IPS DF 4.7 (cell line): ENCODE data around the gene MMP3.
"Not testable (repeated sequence)": the region's sequence is repeated elsewhere in the genome, so short reads cannot be mapped to it uniquely, and the experiment has no call there.

Experiments used
- DNase-seq: peaks from one replicate; pipeline ENCODE4 v3.0.0-alpha.2; 2013; ENCODE audit warnings: low spot score; ENCODE audit errors: extremely low read depth

Gene MMP3

DNA sequence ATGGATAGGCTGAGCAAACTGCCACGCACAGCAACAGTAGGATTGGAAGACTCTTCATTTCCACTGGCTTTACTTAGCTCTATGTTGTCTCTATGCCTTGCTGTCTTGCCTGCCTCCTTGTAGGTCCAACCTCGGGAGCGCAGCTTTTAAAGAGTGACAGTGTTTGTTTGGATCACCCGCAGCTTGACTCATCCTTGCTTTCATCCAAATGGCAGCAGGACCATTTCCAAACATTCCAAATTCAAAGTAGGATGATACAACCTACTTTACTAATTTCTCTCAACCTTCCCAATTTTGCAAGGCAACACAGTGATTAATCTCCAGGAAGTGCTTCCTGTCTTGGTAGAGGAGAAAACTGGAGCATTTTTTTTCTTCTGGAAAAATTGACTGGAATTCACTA lies at the start of gene MMP3:
TSS of gene MMP3 (minus strand) at position 121 of the 400 bp plus-strand sequence. CDS start at position 58, 63 bp downstream.
- DNase-seq = no peak

DNA sequence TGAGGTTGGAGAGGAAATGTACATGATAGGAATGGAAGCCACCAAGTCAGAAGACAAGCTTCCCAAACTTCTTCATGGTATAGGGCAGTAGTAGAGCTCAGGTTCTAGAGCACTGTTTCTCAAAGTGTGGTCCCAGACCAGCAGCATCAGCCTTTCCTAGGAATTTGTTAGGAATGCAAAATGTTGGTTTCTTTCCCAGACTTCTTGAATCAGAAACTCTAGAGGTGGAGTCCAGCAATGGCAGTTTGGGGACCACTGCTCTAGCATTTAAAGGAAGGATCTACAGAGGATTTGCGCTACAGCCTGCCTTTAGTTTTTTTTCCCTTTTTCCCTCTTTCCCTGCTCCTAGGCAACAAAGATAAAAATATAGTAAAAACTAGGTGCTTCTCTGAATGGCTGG lies 48.3 kb upstream of the MMP3 start:
- DNase-seq = no peak

DNA sequence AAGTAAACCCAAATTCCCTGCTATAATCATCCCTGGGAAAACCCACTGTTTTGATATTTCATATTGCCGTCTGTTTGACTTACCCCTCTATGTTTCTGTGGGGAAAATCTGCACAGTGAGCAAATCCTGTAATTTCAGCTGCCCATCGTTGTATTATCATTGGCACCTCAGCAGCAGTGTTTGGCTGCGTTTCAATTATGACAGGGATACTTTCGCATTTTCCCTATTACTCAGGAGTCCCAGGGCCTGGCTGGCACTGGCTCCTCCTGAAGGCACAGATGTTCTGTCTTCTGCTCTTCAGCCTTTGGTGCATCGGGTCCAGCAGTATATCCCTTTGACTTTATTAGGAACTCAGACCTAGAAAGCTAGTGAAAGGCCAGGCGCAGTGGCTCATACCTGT lies 43.6 kb upstream of the MMP3 start:
- DNase-seq = no peak

DNA sequence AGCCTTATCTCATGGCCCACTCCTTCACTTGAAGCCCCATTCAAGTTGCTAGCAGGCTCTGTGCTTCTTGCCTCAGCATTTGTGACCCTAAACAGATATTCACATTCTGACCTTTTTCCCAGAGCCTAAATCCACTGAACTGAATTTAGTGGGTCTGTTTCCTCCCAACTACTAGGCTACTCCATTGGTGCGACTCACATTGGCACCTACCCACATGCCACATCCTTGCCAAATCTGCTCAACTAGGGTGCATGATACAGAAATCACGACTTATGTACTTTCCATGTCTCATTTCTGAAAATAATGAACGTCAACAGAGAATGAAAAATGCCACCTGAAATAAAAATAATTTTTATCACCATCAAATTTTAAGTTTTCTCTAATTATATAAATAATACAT lies 39.7 kb upstream of the MMP3 start:
- DNase-seq = no peak

DNA sequence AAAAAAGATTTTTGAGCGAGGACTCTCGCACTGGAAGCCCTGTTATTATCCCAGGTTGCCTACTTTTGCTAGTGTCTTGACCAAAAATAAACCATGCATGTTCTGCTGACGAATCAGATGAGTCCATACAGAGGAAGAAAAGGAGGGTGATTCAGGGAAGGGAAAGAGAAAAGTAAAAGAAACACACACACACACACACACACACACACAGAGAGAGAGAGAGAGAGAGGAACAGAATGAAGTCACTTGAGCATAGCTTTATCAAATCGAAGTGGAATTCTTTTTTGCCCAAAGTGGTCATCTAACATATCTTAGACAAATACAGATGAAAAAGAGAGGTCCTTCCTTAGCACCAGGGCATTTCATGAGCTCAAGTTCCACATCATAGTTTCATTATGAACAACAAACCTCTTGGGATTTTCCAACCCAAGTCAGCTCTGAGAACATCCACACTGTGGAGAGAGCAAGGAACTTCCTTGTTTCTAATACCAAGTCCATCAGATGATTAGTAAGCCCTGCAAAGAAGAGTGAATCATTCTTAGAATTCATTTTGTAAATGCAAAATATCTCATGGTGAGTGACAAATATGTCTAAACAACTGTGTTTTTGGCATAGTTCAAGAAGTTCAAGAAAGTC lies 39.1 kb upstream of the MMP3 start:
- DNase-seq = no peak

DNA sequence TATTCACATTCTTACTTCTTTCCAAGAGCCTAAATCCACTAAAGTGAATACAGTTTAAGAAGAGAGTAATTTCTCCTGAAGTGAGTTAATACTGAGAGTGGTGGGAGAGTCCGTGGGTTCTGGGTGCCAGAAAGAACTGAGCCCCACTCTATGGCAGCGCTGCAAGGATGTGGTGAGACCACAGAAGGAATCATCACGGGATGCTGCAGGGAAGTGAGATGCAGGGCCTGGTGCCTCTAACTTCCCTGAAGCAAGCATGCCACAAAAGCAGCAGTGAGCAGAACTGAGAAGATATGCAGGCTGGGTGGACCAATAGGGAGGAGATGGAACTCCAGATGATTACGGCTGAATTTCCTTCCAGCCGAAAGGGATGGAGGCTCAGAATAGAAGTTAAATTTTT lies 36.4 kb upstream of the MMP3 start:
- no peak for DNase-seq

DNA sequence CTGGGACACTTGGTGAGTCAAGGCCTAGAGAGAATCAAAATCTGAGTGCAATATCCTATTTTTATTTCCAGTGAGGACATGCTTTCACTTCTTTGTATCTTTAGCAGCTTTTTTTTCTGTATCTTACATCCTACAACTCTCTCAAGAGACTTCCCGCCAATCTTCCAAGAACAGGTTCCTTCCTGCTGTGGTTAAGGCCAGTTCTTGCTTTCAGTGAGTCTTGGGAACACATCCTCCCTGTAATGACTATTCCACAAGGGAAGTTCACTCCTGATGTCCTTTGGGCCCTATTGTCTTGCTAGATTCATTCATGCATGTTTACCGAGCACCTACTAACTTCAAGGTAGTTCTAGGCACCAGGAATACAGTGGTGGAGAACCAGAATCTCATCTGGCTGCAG lies 35.2 kb upstream of the MMP3 start:
- DNase-seq = no peak

DNA sequence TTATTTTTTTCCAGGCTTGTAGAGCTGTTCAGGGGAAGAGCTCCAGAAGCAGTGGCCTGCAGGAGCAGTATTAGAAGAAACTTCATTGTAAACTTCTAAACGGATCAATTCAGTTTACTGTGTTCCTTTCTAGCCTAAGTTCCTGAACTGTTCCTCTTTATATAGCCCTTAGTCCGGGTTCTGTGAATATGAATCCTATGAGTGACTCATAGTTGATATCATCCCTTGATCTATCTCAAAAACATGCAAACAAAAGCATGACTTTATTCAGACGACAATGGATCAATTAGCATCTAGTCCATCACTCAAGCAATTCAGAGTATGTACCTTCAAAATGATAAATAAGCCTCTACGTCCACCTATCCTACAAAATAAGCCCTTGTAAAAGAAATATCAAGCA lies 31.4 kb upstream of the MMP3 start, which contains the start of gene MMP12:
TSS of gene MMP12 (minus strand) at position 131 of the 400 bp plus-strand sequence. CDS start at position 86, 45 bp downstream.
- DNase-seq = no peak

DNA sequence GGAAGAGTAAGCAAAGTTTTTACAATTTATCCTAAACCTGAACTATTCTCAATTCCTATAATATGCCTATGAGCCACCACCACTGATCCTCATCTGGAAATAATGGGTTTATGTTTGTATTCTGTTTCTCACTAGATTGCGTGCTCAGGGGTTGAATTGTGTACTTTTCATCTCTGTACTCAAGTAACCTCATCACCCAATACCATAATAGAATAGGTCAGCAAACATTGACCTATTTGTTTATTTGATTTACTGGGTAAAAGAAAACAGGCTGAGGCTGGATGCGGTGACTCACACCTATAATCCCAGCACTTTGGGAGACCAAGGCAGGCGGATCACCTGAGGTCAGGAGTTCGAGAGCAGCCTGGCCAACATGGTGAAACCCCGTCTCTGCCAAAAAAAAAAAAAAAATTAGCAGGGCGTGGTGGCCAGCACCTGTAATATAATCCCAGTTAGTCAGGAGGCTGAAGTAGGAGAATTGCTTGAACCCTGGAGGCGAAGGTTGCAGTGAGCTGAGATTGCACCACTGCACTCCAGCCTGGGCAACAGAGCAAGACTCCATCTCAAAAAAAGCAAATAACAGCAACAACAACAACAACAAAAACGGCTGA lies 26.1 kb upstream of the MMP3 start:
- not testable (repeated sequence) for DNase-seq

DNA sequence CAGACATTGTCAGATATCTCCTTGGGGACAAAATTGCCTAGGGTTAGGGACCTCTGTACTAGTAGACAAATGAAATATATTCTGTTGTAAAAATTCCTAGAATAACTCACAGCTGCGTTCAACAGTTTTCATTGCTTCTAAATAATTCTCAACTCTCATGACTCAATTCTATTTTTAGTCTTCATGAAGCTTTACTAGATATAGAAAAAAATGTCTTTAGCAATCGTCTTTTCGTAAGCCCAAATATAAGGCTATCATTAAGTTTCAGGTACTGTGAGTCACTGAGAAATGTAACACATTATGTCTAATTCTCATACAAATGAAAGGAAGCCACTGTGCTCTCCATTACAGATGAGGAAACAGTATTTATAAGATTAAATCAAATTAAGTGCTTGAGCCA lies 24.9 kb upstream of the MMP3 start:
- no peak for DNase-seq

DNA sequence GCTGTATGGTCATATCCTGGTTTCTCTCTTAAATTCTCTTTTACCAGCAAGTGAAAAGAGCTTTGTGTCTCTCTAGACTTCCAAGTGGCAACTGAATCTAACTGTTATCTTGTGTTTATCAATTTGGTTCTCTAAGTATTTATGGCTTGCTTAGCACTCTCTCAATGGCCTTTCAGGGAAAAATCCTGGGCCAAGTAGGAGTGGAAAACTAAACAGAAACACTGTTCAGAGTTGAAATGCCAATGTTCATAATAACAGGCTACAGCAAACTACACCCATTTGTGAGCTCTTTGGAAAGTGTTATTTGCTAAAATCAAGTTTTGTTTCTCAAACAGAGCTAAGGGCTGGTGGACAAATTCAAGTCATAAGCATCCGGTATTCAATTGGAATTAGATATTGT lies 21.3 kb upstream of the MMP3 start:
- DNase-seq = no peak

DNA sequence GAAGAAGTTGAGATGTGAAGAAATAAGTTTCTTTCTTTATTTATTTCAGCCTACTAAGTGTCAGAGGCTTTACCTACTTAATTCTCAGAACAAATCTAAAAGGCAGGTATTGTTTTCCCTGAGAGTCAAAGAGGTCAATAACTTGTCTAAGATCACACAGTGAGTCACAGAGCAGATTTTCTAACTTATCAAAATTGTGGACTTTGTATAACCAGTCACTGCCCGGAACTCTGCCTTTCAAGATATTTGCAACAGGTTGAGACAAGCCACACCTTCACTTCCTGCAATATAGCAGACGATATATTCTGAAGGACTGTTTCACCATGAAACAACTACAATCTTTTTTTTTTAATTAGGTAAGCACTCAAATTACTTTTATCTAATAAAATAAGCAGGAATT lies 10.5 kb upstream of the MMP3 start:
- DNase-seq = no peak

DNA sequence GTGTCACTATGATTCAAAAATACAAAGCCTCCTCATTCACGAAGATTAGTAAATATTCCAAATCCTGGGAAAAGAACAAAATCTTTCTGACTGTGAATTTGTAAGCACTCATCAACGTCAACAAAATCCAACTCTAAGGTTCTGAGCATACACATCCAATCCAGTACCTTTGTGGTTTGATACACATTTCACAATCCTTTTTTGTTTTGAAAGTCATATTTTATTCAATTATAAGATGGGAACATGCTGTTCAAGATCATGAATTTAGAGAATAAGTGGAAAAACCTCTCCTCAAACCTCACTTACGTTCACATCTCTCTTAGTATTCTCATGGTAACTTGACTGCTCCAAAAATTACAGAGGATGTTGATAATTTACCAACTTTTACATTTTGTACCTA lies 9.6 kb upstream of the MMP3 start:
- DNase-seq = no peak

DNA sequence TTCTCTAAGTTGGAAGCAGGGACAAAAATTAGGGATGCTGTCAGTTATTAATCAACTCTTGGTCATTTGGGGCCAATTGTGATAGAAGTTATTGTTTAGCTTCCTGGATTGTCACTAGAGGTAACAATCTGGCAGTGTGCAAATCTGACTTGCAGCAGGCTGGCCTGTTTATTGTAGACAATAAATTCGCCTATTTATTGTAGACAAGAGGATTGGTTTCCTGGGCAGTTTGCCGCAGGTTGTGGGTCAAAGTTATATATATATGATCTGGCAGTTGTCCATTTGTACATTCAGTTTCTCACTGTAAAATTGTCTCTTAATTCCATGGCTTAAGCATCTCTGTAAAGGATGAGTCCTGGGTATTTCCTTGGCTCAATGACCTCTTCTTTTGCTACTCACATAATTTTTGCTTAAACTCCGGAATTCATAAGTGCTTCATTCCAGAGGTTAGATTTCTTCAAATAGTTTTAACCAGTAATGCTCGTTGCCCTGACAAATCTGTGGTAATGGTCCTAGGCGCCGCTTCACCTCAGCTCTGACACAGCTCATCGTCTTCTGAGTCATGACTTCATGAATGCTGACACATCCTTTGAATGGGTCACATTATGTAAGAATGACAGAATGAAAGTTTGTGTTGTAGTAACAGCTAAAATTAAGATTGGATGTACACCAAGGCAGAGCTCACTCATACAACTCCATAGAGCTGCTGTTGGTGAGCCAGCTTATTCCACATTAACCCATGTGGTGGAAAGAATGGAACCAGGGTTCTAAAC lies 7.8 kb upstream of the MMP3 start:
- no peak for DNase-seq

DNA sequence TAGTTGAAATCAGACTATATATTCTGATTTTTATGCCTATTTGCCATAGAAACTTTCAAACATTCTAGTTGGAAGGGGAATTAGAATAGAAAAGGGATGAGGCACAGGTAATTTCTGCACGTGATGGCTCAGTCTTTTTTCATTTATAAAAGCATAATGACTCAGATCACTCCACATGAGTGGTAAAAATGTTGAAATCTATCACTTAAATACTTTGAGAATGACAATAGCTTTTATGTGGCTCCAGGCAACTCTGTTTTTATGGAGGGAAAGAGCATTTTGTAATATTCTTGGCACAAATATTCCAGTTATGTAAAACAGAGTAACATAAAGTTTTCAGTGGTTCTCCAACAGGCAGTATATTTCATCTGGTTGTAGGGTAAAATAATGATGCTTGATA lies 5.9 kb upstream of the MMP3 start:
- no peak for DNase-seq

DNA sequence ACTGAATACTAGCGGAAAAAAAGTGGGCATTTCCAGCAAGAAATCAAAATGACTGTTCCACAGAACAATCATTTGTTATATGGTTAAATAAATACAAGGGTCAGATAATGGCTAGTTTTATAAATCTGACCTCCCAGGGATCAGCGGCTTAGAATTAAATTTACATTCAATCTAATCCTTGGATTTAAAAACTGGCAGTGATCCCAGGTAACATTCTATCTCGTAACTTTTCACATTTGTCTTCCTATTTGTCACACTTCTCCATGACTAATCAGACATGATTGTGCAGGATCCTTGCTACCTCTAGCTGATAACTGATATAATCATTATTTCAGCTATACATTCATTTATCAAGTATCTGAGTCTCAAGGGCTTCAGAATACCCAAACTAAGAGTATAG lies 2.9 kb upstream of the MMP3 start:
- no peak for DNase-seq

DNA sequence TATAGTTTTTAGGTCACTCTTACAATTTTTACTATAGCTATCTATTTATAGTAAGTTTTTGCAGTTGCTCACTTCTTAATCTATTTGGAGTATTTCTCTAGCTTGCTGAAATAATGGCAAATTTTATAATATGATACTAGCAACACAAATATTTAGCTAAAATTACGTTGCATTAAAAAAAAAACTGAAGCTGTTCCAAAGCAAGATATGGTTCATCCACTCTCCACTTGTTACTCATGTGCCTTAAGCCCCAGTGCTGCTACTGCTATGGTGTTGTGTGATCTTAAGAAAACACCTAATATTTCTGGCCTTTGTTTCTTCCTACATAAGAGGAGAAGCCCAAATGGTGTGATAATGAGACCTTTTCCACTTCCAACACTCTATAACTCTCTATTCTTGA lies 479 bp downstream of the MMP3 start:
- no peak for DNase-seq

DNA sequence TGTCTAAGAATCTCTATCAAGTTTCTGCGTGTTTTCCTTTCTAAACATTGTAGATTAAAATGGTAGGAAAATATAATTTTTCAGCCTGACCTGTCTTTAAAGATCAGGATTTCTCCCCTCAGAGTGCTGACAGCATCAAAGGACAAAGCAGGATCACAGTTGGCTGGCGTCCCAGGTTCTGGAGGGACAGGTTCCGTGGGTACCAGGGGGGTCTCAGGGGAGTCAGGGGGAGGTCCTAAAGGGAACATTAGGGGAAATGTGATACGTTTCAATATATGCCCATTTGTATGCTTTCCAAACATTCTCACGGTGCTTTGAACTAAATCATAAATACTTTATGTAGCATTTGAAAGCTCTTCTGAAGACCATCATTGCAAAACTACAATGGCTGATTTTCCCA lies 3.4 kb downstream of the MMP3 start:
- DNase-seq = no peak

DNA sequence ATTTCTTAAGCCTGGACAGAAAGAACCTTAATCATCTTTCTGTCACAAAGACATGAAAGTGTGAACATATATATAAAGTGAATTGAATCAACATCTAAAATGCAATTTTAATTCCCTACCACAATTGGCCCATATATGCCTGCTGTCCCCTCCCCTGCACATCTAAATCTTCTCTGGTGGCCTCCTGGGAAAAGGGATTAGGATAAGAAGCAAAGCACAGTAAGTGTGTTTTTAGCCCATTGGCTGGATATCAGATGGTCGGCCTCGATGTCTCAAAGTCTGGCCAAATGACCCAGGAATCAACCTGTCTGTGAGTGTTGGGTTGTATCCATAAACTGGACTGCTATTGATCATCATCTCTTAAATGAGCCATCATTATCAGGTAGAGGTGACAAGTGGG lies 5.8 kb downstream of the MMP3 start:
- no peak for DNase-seq

DNA sequence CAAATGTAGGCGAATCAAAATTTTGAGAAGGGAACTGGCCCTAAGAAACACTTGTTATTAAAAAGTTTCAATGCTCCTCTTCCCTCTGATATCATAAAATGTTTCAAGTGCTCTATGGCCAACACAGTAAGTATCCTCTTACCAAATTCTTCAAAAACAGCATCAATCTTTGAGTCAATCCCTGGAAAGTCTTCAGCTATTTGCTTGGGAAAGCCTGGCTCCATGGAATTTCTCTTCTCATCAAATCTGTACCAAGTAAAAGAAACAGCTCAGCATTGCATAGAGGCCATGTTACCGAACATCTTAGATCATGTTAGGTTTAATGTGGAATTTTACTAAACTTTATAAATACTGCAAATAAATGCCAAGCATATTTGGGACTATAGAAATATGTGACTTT lies 6.3 kb downstream of the MMP3 start:
- no peak for DNase-seq

DNA sequence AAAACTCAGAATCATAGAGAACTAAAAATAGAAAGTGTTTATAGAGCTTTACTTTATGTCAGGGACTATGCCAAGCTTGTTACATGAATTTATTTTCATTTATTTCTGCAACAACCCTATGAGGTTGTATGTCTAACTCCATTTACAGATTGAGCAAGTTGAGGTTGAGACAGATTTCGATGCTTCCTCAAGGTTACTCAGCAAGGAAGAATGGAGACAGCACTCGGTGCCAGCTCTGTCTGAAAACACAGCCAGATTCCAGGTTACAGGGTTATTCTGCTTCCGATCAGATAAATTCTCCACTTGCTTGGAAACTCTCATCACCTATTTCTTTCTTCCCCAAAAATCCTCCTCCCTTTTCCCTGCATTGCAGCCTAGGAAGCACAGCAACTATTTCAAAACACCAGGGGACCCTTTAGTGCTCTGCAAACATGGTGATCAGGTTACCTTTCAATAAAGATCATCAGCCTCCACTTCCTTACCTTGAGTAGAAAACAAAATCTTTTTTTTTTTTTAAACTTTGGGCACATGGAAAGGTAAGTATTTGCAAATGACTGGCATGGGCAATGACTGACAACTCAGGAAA lies 7.0 kb downstream of the MMP3 start:
- no peak for DNase-seq

DNA sequence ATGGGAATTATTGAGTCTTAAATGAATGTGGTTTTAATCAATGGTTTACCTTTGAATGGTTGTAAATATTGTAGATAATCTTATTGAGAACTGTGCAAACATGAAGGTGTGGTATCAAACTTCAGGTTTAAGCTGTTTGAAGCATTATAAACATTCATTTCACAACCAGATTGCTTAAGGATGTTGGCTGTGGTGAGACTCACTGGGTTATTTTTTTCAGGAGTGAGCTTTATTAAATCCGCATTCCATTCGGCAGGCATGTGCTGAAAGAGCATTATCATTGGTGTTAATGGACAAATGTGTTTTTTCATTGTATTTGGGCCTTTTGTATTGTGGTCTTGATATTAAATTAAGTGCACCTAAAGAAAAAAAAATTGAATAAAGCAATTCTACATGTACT lies 9.7 kb downstream of the MMP3 start:
- DNase-seq = no peak
